Measurements from ENCODE around the gene CDK2AP2. TPM values are rescaled to one million over a fixed set of nuclear protein-coding genes. Genes with fewer than 3 reads are reported as not detected.

CDK2AP2 gene
- total RNA-seq, 4 donors from 2014 or later = 75.4 to 90.8 (median 80.6) TPM

DNA sequence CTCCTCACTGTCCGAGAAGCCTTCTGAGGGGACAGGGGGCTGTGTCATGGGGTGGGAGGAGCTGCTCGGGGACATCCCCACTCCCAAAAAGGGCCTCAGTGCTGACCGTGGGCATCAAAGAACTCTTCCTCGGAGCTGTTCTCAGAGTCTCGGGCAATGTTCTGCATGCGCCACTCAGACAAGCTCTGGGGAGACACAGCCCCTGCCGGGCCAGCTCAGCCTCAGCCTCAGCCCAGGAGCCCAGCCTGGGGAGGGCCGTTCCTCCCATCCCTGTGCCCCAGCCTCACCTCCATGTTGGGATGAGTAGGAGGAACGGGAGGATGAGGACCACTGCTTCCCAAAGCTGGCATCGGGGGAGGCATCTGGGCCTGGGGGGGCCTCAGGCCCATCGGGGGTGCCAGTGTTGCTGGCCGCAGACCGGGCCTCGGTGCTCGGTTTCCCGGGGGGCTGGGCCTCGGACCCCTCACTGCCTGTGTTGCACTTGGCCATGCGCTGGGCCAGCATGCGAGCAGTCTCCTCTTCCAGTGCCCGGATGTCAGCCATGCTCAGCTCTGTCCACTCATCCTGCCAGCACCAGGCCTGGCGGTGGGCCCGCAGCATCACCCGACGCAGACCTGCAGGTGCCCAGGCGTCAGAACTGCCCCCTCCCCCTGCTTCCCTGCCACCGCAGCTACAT, 8.0 kb downstream of the CDK2AP2 start:
- no peak overlapping the region for H3K4me3 ChIP-seq
- 88 to 92% methylated on average over 9 to 26 of the region's 26 CpGs for WGBS, 2 donors
- H3K9me3 ChIP-seq = no peaks in the 10 kb centered on the region
- H3K27me3 ChIP-seq = no peaks in the 10 kb centered on the region
- no peak for DNase-seq (ENCODE audit: low spot score in 2 of 2)
- H3K36me3 ChIP-seq = peaks cover 0 to 72% (median 16%) of the 10 kb centered on the region in 3 donors
- peaks cover 0 to 22% (median 7%) of the 10 kb centered on the region in 4 donors for H3K4me1 ChIP-seq
- H3K27ac ChIP-seq = no peak overlapping the region
- TF ChIP-seq CTCF (IDR thresholded peaks at IDR 0.05) (no peak), POLR2A (IDR thresholded peaks at IDR 0.05) (no peak), EP300 (IDR thresholded peaks at IDR 0.05) (no peak)

DNA sequence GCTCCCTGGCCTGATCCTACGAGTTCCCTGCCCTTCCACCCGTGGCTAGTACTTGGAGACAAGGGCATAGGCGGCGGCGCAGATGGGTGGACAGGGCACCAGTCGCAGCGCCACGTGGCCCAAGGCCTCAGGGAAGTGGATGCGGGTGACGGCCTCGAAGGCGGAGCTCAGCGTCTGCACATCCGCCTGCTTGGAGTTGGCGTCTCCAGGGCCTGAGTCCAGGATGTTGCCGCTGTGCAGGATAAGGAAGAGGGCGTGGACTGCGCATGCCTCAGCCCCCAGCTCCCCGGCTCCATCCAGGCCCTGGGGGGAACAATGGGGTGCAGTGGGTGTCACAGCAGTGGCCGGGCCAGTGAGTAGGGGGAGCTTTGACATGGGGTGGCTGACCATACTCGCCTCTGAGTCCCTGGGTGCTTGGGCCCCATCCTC, 9.4 kb downstream of the CDK2AP2 start:
- WGBS, 2 donors = 85 to 89% methylated on average over 21 of the region's 21 CpGs
- H3K36me3 ChIP-seq = peaks cover 0 to 86% (median 18%) of the 10 kb centered on the region in 3 donors
- H3K9me3 ChIP-seq = no peaks in the 10 kb centered on the region
- H3K27me3 ChIP-seq = no peaks in the 10 kb centered on the region
- TF ChIP-seq EP300 (IDR thresholded peaks at IDR 0.05) = no peak
- TF ChIP-seq CTCF (IDR thresholded peaks at IDR 0.05) = no peak
- TF ChIP-seq POLR2A (IDR thresholded peaks at IDR 0.05) = no peak
- no peak overlapping the region for H3K4me3 ChIP-seq
- DNase-seq (ENCODE audit: low spot score in 2 of 2) = no peak
- no peak overlapping the region for H3K27ac ChIP-seq
- peaks cover 0 to 8% (median 3%) of the 10 kb centered on the region in 4 donors for H3K4me1 ChIP-seq

DNA sequence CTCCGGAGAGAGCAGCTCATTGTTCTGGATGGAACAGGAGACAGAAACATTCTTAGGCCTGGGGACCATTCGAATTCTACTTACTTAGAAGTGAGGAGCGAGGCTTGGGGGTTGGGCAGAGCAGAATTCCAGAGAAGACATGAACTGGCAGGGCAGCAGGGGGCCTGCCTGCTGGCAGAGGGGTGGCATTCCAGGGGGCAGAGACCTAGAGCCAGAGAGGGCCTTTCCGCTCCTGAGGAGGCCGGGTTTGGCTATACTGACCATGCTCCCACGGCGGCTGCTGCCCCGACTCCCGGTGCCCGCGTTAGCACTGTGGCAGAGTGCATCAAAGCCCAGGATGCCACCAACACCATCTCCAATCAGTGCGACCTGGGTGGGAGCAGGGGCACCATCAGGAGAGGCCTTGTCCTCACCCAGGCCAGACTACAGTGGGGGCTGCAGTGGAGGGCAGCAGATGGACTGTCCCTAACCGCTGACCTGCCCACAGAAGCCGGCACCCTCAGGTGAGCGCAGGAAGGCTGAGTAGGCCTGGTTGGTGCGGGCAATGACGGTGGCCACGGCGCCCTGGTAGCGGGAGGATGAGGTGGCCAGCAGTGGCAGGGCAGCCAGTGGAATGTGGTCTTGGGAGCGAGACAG, 10.2 kb downstream of the CDK2AP2 start:
- Histone ChIP-seq H3K27me3 (no peaks in the 10 kb centered on the region), H3K9me3 (no peaks in the 10 kb centered on the region), H3K27ac (no peak overlapping the region), H3K4me3 (no peak overlapping the region), H3K4me1 (peaks cover 0 to under 1% (median 0%) of the 10 kb centered on the region in 4 donors), H3K36me3 (peaks cover 0 to 94% (median 26%) of the 10 kb centered on the region in 3 donors)
- WGBS, 2 donors = 88 to 94% methylated on average over 16 to 21 of the region's 21 CpGs
- no peak for DNase-seq (ENCODE audit: low spot score in 2 of 2)
- TF ChIP-seq POLR2A (IDR thresholded peaks at IDR 0.05) (no peak), EP300 (IDR thresholded peaks at IDR 0.05) (no peak), CTCF (IDR thresholded peaks at IDR 0.05) (no peak)

- Histone ChIP-seq H3K36me3 (peaks cover 0 to 94% (median 20%) of the 10 kb centered on the region in 3 donors), H3K4me1 (peaks cover 0 to 6% (median 0%) of the 10 kb centered on the region in 4 donors), H3K4me3 (no peak overlapping the region), H3K9me3 (no peaks in the 10 kb centered on the region), H3K27me3 (no peaks in the 10 kb centered on the region), H3K27ac (no peak overlapping the region)
- TF ChIP-seq CTCF (IDR thresholded peaks at IDR 0.05) = no peak
- no peak for TF ChIP-seq POLR2A (IDR thresholded peaks at IDR 0.05)
- DNase-seq (ENCODE audit: low spot score in 2 of 2) = no peak
- WGBS, 2 donors = 88 to 91% methylated on average over 12 of the region's 12 CpGs
Observed at GRCh38 chr11:67496113-67496512, 11.8 kb downstream of the CDK2AP2 start.
